Suprapubic skin (tissue), 3 donors: ENCODE measurements around the gene NIPAL3.

Experiments used
- CTCF ChIP-seq, 2 donors: fragments of 200-600 bp in 1 of 2; fragments of 450-650 bp in 1 of 2; sonication (generic) in 1 of 2; IDR thresholded peaks; one replicate each; pipeline ENCODE4 v1.5.1; 2016 to 2019; ENCODE audit warnings: antibody characterized with exemption in 2 of 2, mild to moderate bottlenecking in 1 of 2, moderate library complexity in 1 of 2
- POLR2A ChIP-seq, 2 donors: fragments of 450-650 bp; IDR thresholded peaks; one replicate each; pipeline ENCODE4 v1.6.1; 2017; ENCODE audit warnings: antibody characterized with exemption in 2 of 2, mild to moderate bottlenecking in 2 of 2, moderate library complexity in 2 of 2

DNA sequence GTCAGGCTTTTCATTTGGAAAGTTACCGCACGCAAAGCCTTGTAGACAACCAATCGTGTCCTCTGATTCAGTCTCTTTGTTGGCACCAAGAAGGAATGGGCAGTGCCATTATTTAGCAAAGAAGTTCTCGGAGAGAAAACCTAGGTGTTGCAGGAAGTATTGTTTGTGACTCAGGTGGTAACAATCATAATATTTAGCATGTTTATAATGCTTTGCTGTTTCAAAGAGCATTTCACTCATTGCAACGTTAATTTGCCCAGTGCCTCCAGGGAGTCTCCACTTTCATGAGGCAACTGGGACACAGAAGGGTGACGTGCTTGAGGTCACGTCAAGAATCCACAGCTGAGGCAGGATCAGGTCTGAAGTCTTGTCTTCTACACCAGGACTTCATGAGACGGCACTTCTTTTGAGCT, 33.4 kb upstream of the NIPAL3 start:
- TF ChIP-seq POLR2A (IDR thresholded peaks at IDR 0.05) (no peak), CTCF (IDR thresholded peaks at IDR 0.05) (no peak)
